ENCODE measurements around the gene PPP4R4.

PPP4R4 gene

DNA sequence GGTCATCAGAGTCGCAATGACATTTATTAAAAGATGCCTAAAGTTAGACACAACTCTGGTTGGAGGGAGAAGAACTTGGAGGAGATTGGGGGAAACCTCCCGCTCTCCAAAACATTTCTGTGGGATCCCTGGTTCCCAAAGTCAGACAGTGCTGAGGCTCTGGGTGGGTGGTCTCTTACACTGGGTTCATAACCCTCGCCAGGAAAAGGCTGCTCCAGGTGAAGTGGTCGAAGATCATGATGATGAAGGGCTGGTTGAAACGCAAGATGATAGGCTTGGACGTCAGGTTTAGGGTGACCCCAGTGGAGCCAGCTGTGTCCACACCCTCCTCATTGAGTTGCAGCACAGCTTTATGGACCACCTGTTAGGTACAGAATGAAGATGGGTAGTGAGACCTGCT is 130.1 kb downstream of the PPP4R4 start:
- no peak for TF ChIP-seq EZH2phosphoT487 (conservative IDR thresholded peaks at IDR 0.05; ENCODE audit: low read length)
- TF ChIP-seq, protein P1, sequence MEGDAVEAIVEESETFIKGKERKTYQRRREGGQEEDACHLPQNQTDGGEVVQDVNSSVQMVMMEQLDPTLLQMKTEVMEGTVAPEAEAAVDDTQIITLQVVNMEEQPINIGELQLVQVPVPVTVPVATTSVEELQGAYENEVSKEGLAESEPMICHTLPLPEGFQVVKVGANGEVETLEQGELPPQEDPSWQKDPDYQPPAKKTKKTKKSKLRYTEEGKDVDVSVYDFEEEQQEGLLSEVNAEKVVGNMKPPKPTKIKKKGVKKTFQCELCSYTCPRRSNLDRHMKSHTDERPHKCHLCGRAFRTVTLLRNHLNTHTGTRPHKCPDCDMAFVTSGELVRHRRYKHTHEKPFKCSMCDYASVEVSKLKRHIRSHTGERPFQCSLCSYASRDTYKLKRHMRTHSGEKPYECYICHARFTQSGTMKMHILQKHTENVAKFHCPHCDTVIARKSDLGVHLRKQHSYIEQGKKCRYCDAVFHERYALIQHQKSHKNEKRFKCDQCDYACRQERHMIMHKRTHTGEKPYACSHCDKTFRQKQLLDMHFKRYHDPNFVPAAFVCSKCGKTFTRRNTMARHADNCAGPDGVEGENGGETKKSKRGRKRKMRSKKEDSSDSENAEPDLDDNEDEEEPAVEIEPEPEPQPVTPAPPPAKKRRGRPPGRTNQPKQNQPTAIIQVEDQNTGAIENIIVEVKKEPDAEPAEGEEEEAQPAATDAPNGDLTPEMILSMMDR (IDR thresholded peaks at IDR 0.05; ENCODE audit: insufficient read depth, low read length, poor library complexity, severe bottlenecking) = no peak
- Histone ChIP-seq H3K4me2 (ENCODE audit: low read depth, low read length, poor library complexity, severe bottlenecking) (no peak overlapping the region), H2AFZ (ENCODE audit: low read depth, low read length, severe bottlenecking) (no peak overlapping the region), H3K27ac (ENCODE audit: low read depth, low read length) (no peak overlapping the region), H3K79me2 (ENCODE audit: insufficient read depth, low read length) (no peaks in the 10 kb centered on the region), H3K9me3 (ENCODE audit: insufficient read depth, low read length) (no peaks in the 10 kb centered on the region), H4K20me1 (ENCODE audit: low read depth, low read length) (no peaks in the 10 kb centered on the region), H3K4me3 (ENCODE audit: insufficient read depth, low read length, poor library complexity, severe bottlenecking) (no peak overlapping the region), H3K9ac (ENCODE audit: low read length) (no peak overlapping the region), H3K9me2 (replicated peaks; ENCODE audit: insufficient read depth, low read length) (no peaks in the 10 kb centered on the region), H3K27me3 (ENCODE audit: low read length) (no peaks in the 10 kb centered on the region), H3K36me3 (ENCODE audit: low read length) (no peaks in the 10 kb centered on the region), H3F3A (ENCODE audit: insufficient read depth) (no peaks in the 10 kb centered on the region)

DNA sequence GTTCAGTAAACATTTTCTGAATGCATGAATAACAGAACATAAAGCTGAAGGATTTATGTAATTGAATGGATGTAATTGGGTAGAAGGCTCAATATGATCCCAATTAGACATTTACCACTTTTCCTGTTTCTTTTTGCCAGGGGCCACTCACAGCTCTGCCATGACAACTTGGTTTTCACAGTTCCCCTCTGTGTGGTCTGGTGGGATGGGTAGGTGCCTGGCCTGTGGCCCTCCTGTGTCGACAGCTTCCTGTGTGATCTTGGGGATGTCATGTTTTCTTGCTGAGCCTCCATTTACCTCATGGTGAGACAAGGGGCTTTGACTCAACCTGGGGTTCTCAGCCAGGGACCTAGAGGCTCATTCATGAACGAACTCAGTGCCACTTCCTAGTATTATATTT is 131.5 kb downstream of the PPP4R4 start:
- no peaks in the 10 kb centered on the region for H3K27me3 ChIP-seq (ENCODE audit: low read length)
- no peak overlapping the region for H3K4me2 ChIP-seq (ENCODE audit: low read depth, low read length, poor library complexity, severe bottlenecking)
- TF ChIP-seq EZH2phosphoT487 (conservative IDR thresholded peaks at IDR 0.05; ENCODE audit: low read length) = no peak
- TF ChIP-seq, protein P1 (IDR thresholded peaks at IDR 0.05; ENCODE audit: insufficient read depth, low read length, poor library complexity, severe bottlenecking) = no peak
- H3K4me3 ChIP-seq (ENCODE audit: insufficient read depth, low read length, poor library complexity, severe bottlenecking) = no peak overlapping the region
- no peaks in the 10 kb centered on the region for H3K79me2 ChIP-seq (ENCODE audit: insufficient read depth, low read length)
- H3F3A ChIP-seq (ENCODE audit: insufficient read depth) = no peaks in the 10 kb centered on the region
- H3K36me3 ChIP-seq (ENCODE audit: low read length) = no peaks in the 10 kb centered on the region
- no peak overlapping the region for H2AFZ ChIP-seq (ENCODE audit: low read depth, low read length, severe bottlenecking)
- no peaks in the 10 kb centered on the region for H3K9me2 ChIP-seq (replicated peaks; ENCODE audit: insufficient read depth, low read length)
- no peak overlapping the region for H3K27ac ChIP-seq (ENCODE audit: low read depth, low read length)
- H3K9me3 ChIP-seq (ENCODE audit: insufficient read depth, low read length) = no peaks in the 10 kb centered on the region
- H3K9ac ChIP-seq (ENCODE audit: low read length) = no peak overlapping the region
- no peaks in the 10 kb centered on the region for H4K20me1 ChIP-seq (ENCODE audit: low read depth, low read length)

DNA sequence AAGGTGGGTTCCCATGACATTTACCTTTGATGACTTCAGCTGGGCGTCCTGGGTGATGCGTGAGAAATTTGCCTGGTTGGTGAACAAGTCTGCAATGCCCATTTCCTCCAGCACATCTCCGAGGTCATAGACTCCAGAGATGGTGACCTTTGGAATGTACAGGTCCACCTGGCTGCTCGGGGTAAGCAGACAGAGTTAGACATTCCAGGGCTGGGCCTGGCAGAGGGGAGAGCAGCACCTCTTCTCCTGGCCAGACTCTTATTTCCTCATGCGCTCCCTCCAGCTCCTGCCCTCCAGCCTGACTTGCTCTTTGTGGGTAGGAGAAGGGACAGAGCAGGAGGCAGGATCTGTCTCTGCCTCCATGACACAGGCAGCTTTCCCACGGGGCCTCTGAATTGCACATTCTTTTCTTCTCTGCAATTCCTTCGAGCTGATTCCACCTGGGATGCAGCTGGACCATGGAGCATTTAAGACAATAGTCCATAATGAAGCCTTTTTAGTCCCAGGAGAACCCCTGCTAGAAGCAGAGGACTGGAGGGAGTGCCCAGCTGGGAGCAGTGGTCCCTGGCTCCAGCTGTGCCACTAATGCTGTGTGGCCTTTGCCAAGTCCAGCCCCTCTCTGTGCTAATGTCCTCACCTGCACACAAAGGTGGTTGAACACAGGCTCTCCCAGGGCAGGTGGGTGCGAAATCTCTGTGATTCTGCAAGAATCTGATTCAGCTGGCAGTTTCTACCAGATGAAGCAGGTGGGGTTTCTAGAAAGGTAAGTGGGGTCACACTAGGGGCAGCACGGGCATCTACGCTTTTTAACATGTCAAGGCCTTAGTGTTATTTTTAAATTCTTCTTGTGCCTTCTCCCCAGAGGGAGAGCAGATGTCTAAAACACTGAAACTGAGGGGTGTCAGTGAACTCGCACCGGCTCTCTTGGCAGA is 132.2 kb downstream of the PPP4R4 start:
- no peaks in the 10 kb centered on the region for H3K9me3 ChIP-seq (ENCODE audit: insufficient read depth, low read length)
- no peaks in the 10 kb centered on the region for H3K9me2 ChIP-seq (replicated peaks; ENCODE audit: insufficient read depth, low read length)
- no peaks in the 10 kb centered on the region for H3K27me3 ChIP-seq (ENCODE audit: low read length)
- H3K27ac ChIP-seq (ENCODE audit: low read depth, low read length) = no peak overlapping the region
- H3F3A ChIP-seq (ENCODE audit: insufficient read depth) = no peaks in the 10 kb centered on the region
- no peaks in the 10 kb centered on the region for H4K20me1 ChIP-seq (ENCODE audit: low read depth, low read length)
- no peak overlapping the region for H3K4me3 ChIP-seq (ENCODE audit: insufficient read depth, low read length, poor library complexity, severe bottlenecking)
- H3K79me2 ChIP-seq (ENCODE audit: insufficient read depth, low read length) = no peaks in the 10 kb centered on the region
- no peak overlapping the region for H2AFZ ChIP-seq (ENCODE audit: low read depth, low read length, severe bottlenecking)
- TF ChIP-seq EZH2phosphoT487 (conservative IDR thresholded peaks at IDR 0.05; ENCODE audit: low read length) = no peak
- TF ChIP-seq, protein P1 (IDR thresholded peaks at IDR 0.05; ENCODE audit: insufficient read depth, low read length, poor library complexity, severe bottlenecking) = no peak
- no peaks in the 10 kb centered on the region for H3K36me3 ChIP-seq (ENCODE audit: low read length)
- no peak overlapping the region for H3K4me2 ChIP-seq (ENCODE audit: low read depth, low read length, poor library complexity, severe bottlenecking)
- no peak overlapping the region for H3K9ac ChIP-seq (ENCODE audit: low read length)
